Measurements from ENCODE around the gene PTPN1.
"Not testable (repeated sequence)": the region's sequence is repeated elsewhere in the genome, so short reads cannot be mapped to it uniquely, and the experiment has no call there.

PTPN1 gene

GRCh38 chr20:50559856-50560638 is 49.9 kb downstream of the PTPN1 start:
- DNase-seq = no peak

GRCh38 chr20:50560867-50561266 is 50.7 kb downstream of the PTPN1 start:
- no peak for DNase-seq

- DNase-seq = no peak
These were observed 51.3 kb downstream of the PTPN1 start for GRCh38 chr20:50561379-50562078.

- no peak for DNase-seq
These were observed 52.1 kb downstream of the PTPN1 start for GRCh38 chr20:50562262-50562701.

- DNase-seq = no peak
These were observed 53.2 kb downstream of the PTPN1 start for GRCh38 chr20:50563133-50563944.

GRCh38 chr20:50565383-50565782 is 55.2 kb downstream of the PTPN1 start:
- no peak for DNase-seq

GRCh38 chr20:50565871-50566270 is 55.7 kb downstream of the PTPN1 start:
- no peak for DNase-seq

GRCh38 chr20:50567860-50568548 is 57.8 kb downstream of the PTPN1 start:
- no peak for DNase-seq

- no peak for DNase-seq
These were observed 58.4 kb downstream of the PTPN1 start for GRCh38 chr20:50568549-50568942.

GRCh38 chr20:50569487-50569863 is 59.3 kb downstream of the PTPN1 start:
- DNase-seq = not testable (repeated sequence)

- DNase-seq = no peak
These were observed 60.0 kb downstream of the PTPN1 start for GRCh38 chr20:50569864-50570836.

GRCh38 chr20:50571466-50571865 is 61.3 kb downstream of the PTPN1 start:
- no peak for DNase-seq

GRCh38 chr20:50572938-50573777 is 63.0 kb downstream of the PTPN1 start:
- DNase-seq = peak; percentile 70

GRCh38 chr20:50574108-50574507 is 63.9 kb downstream of the PTPN1 start:
- DNase-seq = no peak

- DNase-seq = no peak
These were observed 64.4 kb downstream of the PTPN1 start for GRCh38 chr20:50574586-50574985.

- DNase-seq = no peak
These were observed 65.9 kb downstream of the PTPN1 start for GRCh38 chr20:50575865-50576720.

- DNase-seq = no peak
These were observed 67.2 kb downstream of the PTPN1 start for GRCh38 chr20:50577175-50578018.

GRCh38 chr20:50578061-50578777 is 68.0 kb downstream of the PTPN1 start:
- DNase-seq = no peak

All from GOT3 (cell line).